ENCODE data around the gene SETDB2. TPM values are rescaled to one million over a fixed set of nuclear protein-coding genes. Genes with fewer than 3 reads are reported as not detected.

The SETDB2 gene
- polyA plus RNA-seq, 1 donor from 2014 or later, result 14.6 TPM

- Histone ChIP-seq H4K20me1 (ENCODE audit: insufficient read depth) (no peaks in the 10 kb centered on the region), H3K9me2 (ENCODE audit: insufficient read depth, low read length) (no peaks in the 10 kb centered on the region), H3K9ac (ENCODE audit: low read length) (no peak overlapping the region), H3K9me3 (ENCODE audit: low read length) (no peaks in the 10 kb centered on the region), H3K36me3 (ENCODE audit: insufficient read depth, low read length) (no peaks in the 10 kb centered on the region), H3K27ac (ENCODE audit: low read length) (no peak overlapping the region), H3K27me3 (ENCODE audit: insufficient read depth, low read depth, low read length) (no peaks in the 10 kb centered on the region), H3K79me2 (replicated peaks; ENCODE audit: insufficient read depth, low read length) (no peaks in the 10 kb centered on the region), H2AFZ (ENCODE audit: low read depth, low read length) (no peak overlapping the region), H3F3A (ENCODE audit: insufficient read depth, low read length, poor library complexity, severe bottlenecking) (no peaks in the 10 kb centered on the region), H3K4me2 (ENCODE audit: low read length) (no peak overlapping the region), H3K4me3 (ENCODE audit: low read length) (no peak overlapping the region)
- TF ChIP-seq EP300 (conservative IDR thresholded peaks at IDR 0.05; ENCODE audit: poor library complexity, severe bottlenecking) (no peak), CTCF (IDR thresholded peaks at IDR 0.05; ENCODE audit: poor library complexity, severe bottlenecking) (no peak), SMC3 (conservative IDR thresholded peaks at IDR 0.05; ENCODE audit: poor library complexity) (no peak), POLR2AphosphoS5 (IDR thresholded peaks at IDR 0.05) (no peak), MXI1 (conservative IDR thresholded peaks at IDR 0.05; ENCODE audit: poor library complexity, severe bottlenecking) (no peak), RAD21 (conservative IDR thresholded peaks at IDR 0.05) (no peak), TAF1 (IDR thresholded peaks at IDR 0.05; ENCODE audit: low read depth) (no peak), REST (IDR thresholded peaks at IDR 0.05; ENCODE audit: borderline replicate concordance) (no peak), EZH2 (IDR thresholded peaks at IDR 0.05; ENCODE audit: borderline replicate concordance, insufficient read depth, low read length, poor library complexity, severe bottlenecking) (no peak)
These were observed 89.7 kb downstream of the SETDB2 start for GRCh38 chr13:49533591-49534269.

GRCh38 chr13:49536144-49536873 is 92.2 kb downstream of the SETDB2 start:
- no peak overlapping the region for H3K9ac ChIP-seq (ENCODE audit: low read length)
- no peak overlapping the region for H3K4me3 ChIP-seq (ENCODE audit: low read length)
- no peaks in the 10 kb centered on the region for H3K9me2 ChIP-seq (ENCODE audit: insufficient read depth, low read length)
- H3K27ac ChIP-seq (ENCODE audit: low read length), result no peak overlapping the region
- H4K20me1 ChIP-seq (ENCODE audit: insufficient read depth), result no peaks in the 10 kb centered on the region
- no peaks in the 10 kb centered on the region for H3K9me3 ChIP-seq (ENCODE audit: low read length)
- H2AFZ ChIP-seq (ENCODE audit: low read depth, low read length), result no peak overlapping the region
- no peak overlapping the region for H3K4me2 ChIP-seq (ENCODE audit: low read length)
- no peaks in the 10 kb centered on the region for H3F3A ChIP-seq (ENCODE audit: insufficient read depth, low read length, poor library complexity, severe bottlenecking)
- TF ChIP-seq TAF1 (IDR thresholded peaks at IDR 0.05; ENCODE audit: low read depth) (no peak), EZH2 (IDR thresholded peaks at IDR 0.05; ENCODE audit: borderline replicate concordance, insufficient read depth, low read length, poor library complexity, severe bottlenecking) (no peak), RAD21 (conservative IDR thresholded peaks at IDR 0.05) (no peak), SMC3 (conservative IDR thresholded peaks at IDR 0.05; ENCODE audit: poor library complexity) (no peak), POLR2AphosphoS5 (IDR thresholded peaks at IDR 0.05) (no peak), EP300 (conservative IDR thresholded peaks at IDR 0.05; ENCODE audit: poor library complexity, severe bottlenecking) (no peak), REST (IDR thresholded peaks at IDR 0.05; ENCODE audit: borderline replicate concordance) (no peak), CTCF (IDR thresholded peaks at IDR 0.05; ENCODE audit: poor library complexity, severe bottlenecking) (no peak)
- no peaks in the 10 kb centered on the region for H3K79me2 ChIP-seq (replicated peaks; ENCODE audit: insufficient read depth, low read length)
- H3K36me3 ChIP-seq (ENCODE audit: insufficient read depth, low read length), result peaks cover 8% of the 10 kb centered on the region
- H3K27me3 ChIP-seq (ENCODE audit: insufficient read depth, low read depth, low read length), result no peaks in the 10 kb centered on the region
